ENCODE data around the gene LPIN2. TPM values are rescaled to one million over a fixed set of nuclear protein-coding genes. Genes with fewer than 3 reads are reported as not detected.

The LPIN2 gene
- total RNA-seq, result 10 to 100 TPM; 57.4 to 59.6 TPM
- polyA plus RNA-seq, result 10 to 100 TPM; 38.6 to 54.9 (median 50.8) TPM
- 105 to 383 (median 151) reads per million in 6 experiments for total RNA-seq

DNA sequence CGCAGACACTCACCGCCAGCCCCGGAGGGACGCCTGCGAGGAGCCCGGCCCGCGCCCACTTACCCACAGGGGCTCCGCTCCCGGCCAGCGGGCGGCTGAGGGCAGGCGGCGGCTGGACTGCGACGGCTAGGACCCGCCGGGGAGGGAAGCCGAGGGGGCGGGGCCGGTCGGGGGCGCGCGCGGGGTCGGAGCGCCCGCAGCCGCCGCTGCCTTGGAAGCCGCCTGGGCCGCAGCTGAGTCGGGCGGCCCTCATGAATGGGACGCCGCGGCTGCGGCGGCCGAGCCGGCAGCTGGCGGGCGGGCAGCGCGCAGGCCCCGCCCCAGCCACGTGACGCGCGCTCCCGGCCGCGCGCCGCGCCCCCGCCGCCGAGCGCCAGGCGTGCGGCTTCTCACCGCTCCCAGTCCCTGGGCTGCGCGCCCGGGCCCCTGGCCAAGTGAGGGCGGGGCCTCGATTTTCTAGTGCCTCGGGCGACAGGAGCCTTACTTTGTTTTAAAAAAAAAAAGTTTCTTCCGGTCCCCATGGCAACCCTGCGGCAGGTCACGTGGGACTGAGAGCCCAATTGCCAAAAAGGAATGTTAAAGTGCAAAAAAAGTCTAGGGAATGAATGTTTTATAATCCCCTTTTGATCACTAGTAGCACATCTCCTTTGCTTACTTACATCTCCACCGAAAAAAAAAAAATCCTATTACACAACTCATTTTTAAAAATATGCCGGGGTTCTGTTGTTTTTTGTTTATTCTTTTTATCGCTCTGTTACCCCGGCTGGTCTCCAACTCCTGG, at the start of gene LPIN2:
Gene LPIN2 (minus strand): TSS at position 121 of the 781 bp plus-strand sequence. CDS start 52,304 bp downstream, outside the sequence.
- peaks cover 0 to 21% (median 2%) of the 10 kb centered on the region in 3 donors for H3K36me3 Mint-ChIP-seq
- H3K4me1 Mint-ChIP-seq, result peaks cover 31 to 72% (median 63%) of the 10 kb centered on the region in 4 donors
- DNase-seq, result peak; percentile 90 to 98 (median 97)
- H3K9me3 Mint-ChIP-seq, result no peaks in the 10 kb centered on the region
- POLR2A ChIA-PET, result interaction anchor here (0.6 to 3.6 kb wide), 6 partner anchors 12 to 234 kb away, joined by 3 to 30 read pairs (median 4); partner anchors contain the start of gene MYL12A
- no peaks in the 10 kb centered on the region for H3K27me3 Mint-ChIP-seq
- H3K4me3 Mint-ChIP-seq, result peak within 1 kb of the TSS; percentile 83 to 98 (median 93)
- peak; percentile 82 to 90 for ATAC-seq
- H3K27ac Mint-ChIP-seq, result peak within 1 kb of the TSS; percentile 87 to 97 (median 96)

- peak in 4 of 10 donors; percentile 12 to 45 (median 27) for DNase-seq
- peak overlapping the region; percentile 85 to 99 (median 97) for H3K27ac Mint-ChIP-seq
- no peaks in the 10 kb centered on the region for H3K27me3 Mint-ChIP-seq
- peak overlapping the region; percentile 52 to 86 (median 79) for H3K4me3 Mint-ChIP-seq
- peaks cover 0 to 3% (median 3%) of the 10 kb centered on the region in 3 donors for H3K36me3 Mint-ChIP-seq
- POLR2A ChIA-PET, result interaction anchor here (0.7 to 5.9 kb wide), 15 partner anchors 20 to 460 kb away, joined by 3 to 44 read pairs (median 5); partner anchors contain the start of genes LPIN2 and MYL12A
- peak; percentile 11 to 35 for ATAC-seq
- peaks cover 29 to 69% (median 54%) of the 10 kb centered on the region in 4 donors for H3K4me1 Mint-ChIP-seq
- H3K9me3 Mint-ChIP-seq, result no peaks in the 10 kb centered on the region
These were observed 48.8 kb upstream of the LPIN2 start for GRCh38 chr18:3061581-3062312.

- DNase-seq (peak in 7 of 10 donors; percentile 13 to 74 (median 36)), ATAC-seq (peak; percentile 39 to 46)
- H3K27me3 Mint-ChIP-seq, result no peaks in the 10 kb centered on the region
- H3K9me3 Mint-ChIP-seq, result no peaks in the 10 kb centered on the region
- peak overlapping the region; percentile 52 to 86 (median 79) for H3K4me3 Mint-ChIP-seq
- H3K36me3 Mint-ChIP-seq, result no peaks in the 10 kb centered on the region
- peaks cover 31 to 68% (median 52%) of the 10 kb centered on the region in 4 donors for H3K4me1 Mint-ChIP-seq
- POLR2A ChIA-PET, result interaction anchor here (0.7 to 5.9 kb wide), 17 partner anchors 9 to 459 kb away, joined by 3 to 44 read pairs (median 5); partner anchors contain the start of genes LPIN2 and MYL12A
- H3K27ac Mint-ChIP-seq, result peak overlapping the region; percentile 85 to 99 (median 97)
These were observed 48.0 kb upstream of the LPIN2 start for GRCh38 chr18:3060667-3061580.

- Mint-ChIP-seq H3K9me3 (peaks cover 0 to 4% (median 0%) of the 10 kb centered on the region in 9 donors), H3K4me1 (peaks cover 32 to 66% (median 52%) of the 10 kb centered on the region in 4 donors), H3K36me3 (no peaks in the 10 kb centered on the region), H3K27me3 (no peaks in the 10 kb centered on the region), H3K27ac (peak overlapping the region; percentile 85 to 99 (median 95)), H3K4me3 (peak overlapping the region in 4 of 10 donors; percentile 14 to 61 (median 50))
- POLR2A ChIA-PET, result interaction anchor here (1.1 to 5.9 kb wide), 5 partner anchors 45 to 188 kb away, joined by 3 to 44 read pairs (median 30); partner anchors contain the start of genes LPIN2 and MYL12A
- DNase-seq, result peak in 3 of 10 donors; percentile 20 to 67 (median 47)
- peak; percentile 16 to 64 for ATAC-seq
These were observed 46.3 kb upstream of the LPIN2 start for GRCh38 chr18:3059272-3059671.

DNA sequence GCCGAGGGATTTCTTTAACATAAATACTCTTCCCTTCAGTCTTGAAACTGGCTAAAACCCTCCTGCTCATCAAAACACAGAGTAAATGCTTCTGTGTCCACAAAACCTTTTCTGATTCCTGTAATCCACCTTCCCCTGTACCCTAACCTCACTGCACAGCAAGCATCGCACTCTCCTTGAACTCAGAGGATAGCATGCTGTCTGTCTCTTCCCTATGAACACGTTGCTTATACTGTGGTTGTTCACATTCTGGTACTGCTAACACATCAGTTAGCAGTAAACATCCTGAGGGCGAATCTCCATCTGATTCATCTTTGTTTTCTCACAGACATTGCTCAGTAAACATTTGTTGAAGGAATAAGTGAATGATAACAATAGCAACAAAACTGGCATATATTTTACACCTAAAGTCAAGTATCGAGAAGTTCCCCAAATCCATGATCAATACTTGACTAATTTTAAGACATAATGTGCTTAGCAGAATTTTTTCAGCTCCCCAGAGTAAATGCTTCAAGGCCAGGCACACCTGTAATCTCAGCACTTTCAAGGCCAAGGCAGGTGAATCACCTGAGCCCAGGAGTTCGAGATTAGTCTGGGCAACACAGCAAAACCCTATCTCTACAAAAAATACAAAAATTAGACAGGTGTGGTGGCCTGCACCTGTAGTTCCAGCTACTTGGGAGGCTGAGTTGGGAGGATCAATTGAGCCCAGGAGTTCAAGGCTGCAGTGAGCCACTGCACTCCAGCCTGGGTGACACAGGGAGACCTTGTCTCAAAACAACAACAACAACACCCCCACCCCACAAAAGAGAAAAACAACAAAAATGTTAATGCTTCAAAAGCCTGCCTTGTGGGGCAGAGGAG, 45.6 kb upstream of the LPIN2 start:
- Mint-ChIP-seq H3K4me1 (peaks cover 35 to 69% (median 52%) of the 10 kb centered on the region in 4 donors), H3K9me3 (peaks cover 0 to 11% (median 0%) of the 10 kb centered on the region in 9 donors), H3K27ac (peak overlapping the region; percentile 85 to 99 (median 95)), H3K36me3 (peaks cover 0 to under 1% (median 0%) of the 10 kb centered on the region in 3 donors), H3K27me3 (no peaks in the 10 kb centered on the region), H3K4me3 (peak overlapping the region in 9 of 10 donors; percentile 0 to 61 (median 20))
- POLR2A ChIA-PET, result interaction anchor here (0.9 to 5.9 kb wide), 3 partner anchors 48 to 188 kb away, joined by 3 to 44 read pairs (median 10); partner anchors contain the start of gene MYL12A
- DNase-seq (peak in 3 of 10 donors; percentile 16 to 34 (median 18)), ATAC-seq (peak in 1 of 2 donors; percentile 42)

GRCh38 chr18:3057526-3057925, 44.6 kb upstream of the LPIN2 start:
- no peak overlapping the region for H3K4me3 Mint-ChIP-seq
- POLR2A ChIA-PET, result interaction anchor here (1.5 to 1.7 kb wide), 2 partner anchors 41 to 189 kb away, joined by 3 to 5 read pairs; no protein-coding TSS in a partner anchor
- peaks cover 0 to 5% (median 0%) of the 10 kb centered on the region in 3 donors for H3K36me3 Mint-ChIP-seq
- ATAC-seq (no peak), DNase-seq (no peak)
- peaks cover 33 to 60% (median 45%) of the 10 kb centered on the region in 4 donors for H3K4me1 Mint-ChIP-seq
- H3K9me3 Mint-ChIP-seq, result peaks cover 0 to 19% (median 0%) of the 10 kb centered on the region in 9 donors
- no peaks in the 10 kb centered on the region for H3K27me3 Mint-ChIP-seq
- peak overlapping the region; percentile 70 to 99 (median 95) for H3K27ac Mint-ChIP-seq

DNA sequence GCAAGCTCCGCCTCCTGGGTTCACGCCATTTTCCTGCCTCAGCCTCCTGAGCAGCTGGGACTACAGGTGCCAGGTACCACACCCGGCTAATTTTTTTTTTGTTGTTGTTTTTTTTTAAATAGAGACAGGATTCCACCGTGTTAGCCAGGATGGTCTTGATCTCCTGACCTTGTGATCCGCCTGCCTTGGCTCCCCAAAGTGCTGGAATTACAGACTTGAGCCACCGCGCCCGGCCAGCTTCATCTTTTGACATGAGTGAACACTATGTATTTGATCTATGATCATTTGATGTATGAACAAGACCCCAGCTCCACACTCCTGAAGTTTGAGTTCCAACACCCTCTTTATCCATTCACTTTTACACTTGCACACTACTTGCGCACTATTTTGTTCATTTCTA, 43.4 kb upstream of the LPIN2 start:
- H3K27me3 Mint-ChIP-seq, result no peaks in the 10 kb centered on the region
- peak overlapping the region in 8 of 10 donors; percentile 20 to 94 (median 46) for H3K27ac Mint-ChIP-seq

GRCh38 chr18:3055816-3056215, 42.9 kb upstream of the LPIN2 start:
- ATAC-seq, result no peak
- H3K27me3 Mint-ChIP-seq, result no peaks in the 10 kb centered on the region
- DNase-seq, result no peak
- H3K27ac Mint-ChIP-seq, result peak overlapping the region in 1 of 10 donors; percentile 41
- POLR2A ChIA-PET, result interaction anchor here (0.5 to 0.7 kb wide), 3 partner anchors 23 to 392 kb away, joined by 3 to 7 read pairs (median 3); no protein-coding TSS in a partner anchor
- H3K4me1 Mint-ChIP-seq, result peaks cover 27 to 53% (median 36%) of the 10 kb centered on the region in 4 donors
- H3K36me3 Mint-ChIP-seq, result peaks cover 0 to 5% (median 0%) of the 10 kb centered on the region in 3 donors
- no peak overlapping the region for H3K4me3 Mint-ChIP-seq
- peaks cover 0 to 19% (median 0%) of the 10 kb centered on the region in 9 donors for H3K9me3 Mint-ChIP-seq

More for the DNA sequence above, 43.4 kb upstream of the LPIN2 start:
- ATAC-seq, result no peak
- POLR2A ChIA-PET, result interaction anchor here (1.5 to 1.7 kb wide), 2 partner anchors 39 to 190 kb away, joined by 3 to 5 read pairs; no protein-coding TSS in a partner anchor
- Mint-ChIP-seq H3K36me3 (peaks cover 0 to 5% (median 0%) of the 10 kb centered on the region in 3 donors), H3K4me3 (no peak overlapping the region), H3K4me1 (peaks cover 32 to 58% (median 41%) of the 10 kb centered on the region in 4 donors), H3K9me3 (peaks cover 0 to 19% (median 0%) of the 10 kb centered on the region in 9 donors)
- no peak for DNase-seq

DNA sequence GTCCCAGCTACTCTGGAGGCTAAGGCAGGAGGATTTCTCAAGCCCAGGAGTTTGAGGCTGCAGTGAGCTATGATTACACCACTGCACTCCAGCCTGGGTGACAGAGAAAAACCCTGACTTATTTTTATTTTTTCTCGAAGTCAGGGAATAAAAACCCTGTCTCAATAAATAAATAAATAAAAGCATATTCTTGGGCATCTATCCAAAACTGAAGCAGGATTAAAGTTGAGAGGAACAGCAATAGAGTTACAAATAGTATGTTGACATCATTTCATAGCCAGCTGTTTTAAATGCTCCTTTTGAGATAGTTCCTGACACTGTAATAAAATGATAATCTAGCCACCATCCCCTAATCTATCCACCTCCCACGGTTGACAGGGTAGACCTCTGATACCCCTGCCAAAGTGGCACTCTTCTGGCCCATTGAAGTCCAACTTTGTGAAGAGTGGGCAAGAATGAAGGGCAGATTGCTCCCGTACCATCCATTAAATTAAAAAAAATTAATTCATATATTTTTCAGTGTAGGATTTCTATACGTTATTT, 42.3 kb upstream of the LPIN2 start:
- Mint-ChIP-seq H3K27ac (peak overlapping the region in 1 of 10 donors; percentile 37), H3K4me1 (peaks cover 22 to 47% (median 31%) of the 10 kb centered on the region in 4 donors), H3K9me3 (peaks cover 0 to 19% (median 0%) of the 10 kb centered on the region in 9 donors), H3K27me3 (no peaks in the 10 kb centered on the region), H3K36me3 (peaks cover 0 to 5% (median 0%) of the 10 kb centered on the region in 3 donors), H3K4me3 (no peak overlapping the region)
- DNase-seq (no peak), ATAC-seq (no peak)
- POLR2A ChIA-PET, result interaction anchor here (0.5 to 0.7 kb wide), 3 partner anchors 23 to 393 kb away, joined by 3 to 7 read pairs (median 3); no protein-coding TSS in a partner anchor

- ATAC-seq, result no peak
- H3K4me1 Mint-ChIP-seq, result peaks cover 21 to 44% (median 29%) of the 10 kb centered on the region in 4 donors
- no peak for DNase-seq
- H3K4me3 Mint-ChIP-seq, result no peak overlapping the region
- H3K27me3 Mint-ChIP-seq, result no peaks in the 10 kb centered on the region
- POLR2A ChIA-PET, result no interaction called here
- peak overlapping the region in 1 of 10 donors; percentile 37 for H3K27ac Mint-ChIP-seq
- H3K36me3 Mint-ChIP-seq, result peaks cover 0 to 5% (median 0%) of the 10 kb centered on the region in 3 donors
- H3K9me3 Mint-ChIP-seq, result peaks cover 0 to 19% (median 0%) of the 10 kb centered on the region in 9 donors
These were observed 41.8 kb upstream of the LPIN2 start for GRCh38 chr18:3054780-3055179.

Data from naive thymus-derived CD8-positive, alpha-beta T cell (primary cell).